ENCODE measurements around the gene MORF4L1. TPM values are rescaled to one million over a fixed set of nuclear protein-coding genes. Genes with fewer than 3 reads are reported as not detected.

The MORF4L1 gene
- total and polyA plus RNA-seq, 2 experiments from 2014 or later: 520 to 571 TPM

GRCh38 chr15:78889000-78889399 is 16.3 kb downstream of the MORF4L1 start:
- peaks cover 86% of the 10 kb centered on the region for H3K36me3 ChIP-seq (ENCODE audit: insufficient read depth)
- H3F3A ChIP-seq (replicated peaks; ENCODE audit: low read depth): peaks cover 8% of the 10 kb centered on the region; the same call in 1 of the 2 replicates
- no peak overlapping the region for H3K27ac ChIP-seq (ENCODE audit: low read depth)
- peaks cover 100% of the 10 kb centered on the region for H3K79me2 ChIP-seq (replicated peaks; ENCODE audit: insufficient read depth)
- no peak overlapping the region for H2AFZ ChIP-seq
- no peaks in the 10 kb centered on the region for H3K27me3 ChIP-seq (ENCODE audit: insufficient read depth)
- no peak overlapping the region for H3K4me3 Mint-ChIP-seq
- TF ChIP-seq ZNF331 (CRISPR knock-in tag; IDR thresholded peaks at IDR 0.05; ENCODE audit: low read depth) (no peak), EZH2 (IDR thresholded peaks at IDR 0.05; ENCODE audit: low read depth, unreplicated experiment) (no peak), ZNF114 (CRISPR knock-in tag; IDR thresholded peaks at IDR 0.05) (no peak), NANOG (IDR thresholded peaks at IDR 0.05; ENCODE audit: borderline replicate concordance) (no peak), JUNB (IDR thresholded peaks at IDR 0.05; ENCODE audit: unreplicated experiment) (no peak), CREB1 (CRISPR knock-in tag; IDR thresholded peaks at IDR 0.05; ENCODE audit: low read depth) (no peak), EZH2phosphoT487 (IDR thresholded peaks at IDR 0.05; ENCODE audit: unreplicated experiment) (no peak), ETS1 (IDR thresholded peaks at IDR 0.05) (no peak), CTCF (conservative IDR thresholded peaks at IDR 0.05; ENCODE audit: low read depth in 2 of 2) (no peak), STAT1 (IDR thresholded peaks at IDR 0.05; ENCODE audit: unreplicated experiment) (no peak), POLR2AphosphoS5 (IDR thresholded peaks at IDR 0.05; ENCODE audit: low read depth) (no peak)
- TF ChIP-seq, protein P1, sequence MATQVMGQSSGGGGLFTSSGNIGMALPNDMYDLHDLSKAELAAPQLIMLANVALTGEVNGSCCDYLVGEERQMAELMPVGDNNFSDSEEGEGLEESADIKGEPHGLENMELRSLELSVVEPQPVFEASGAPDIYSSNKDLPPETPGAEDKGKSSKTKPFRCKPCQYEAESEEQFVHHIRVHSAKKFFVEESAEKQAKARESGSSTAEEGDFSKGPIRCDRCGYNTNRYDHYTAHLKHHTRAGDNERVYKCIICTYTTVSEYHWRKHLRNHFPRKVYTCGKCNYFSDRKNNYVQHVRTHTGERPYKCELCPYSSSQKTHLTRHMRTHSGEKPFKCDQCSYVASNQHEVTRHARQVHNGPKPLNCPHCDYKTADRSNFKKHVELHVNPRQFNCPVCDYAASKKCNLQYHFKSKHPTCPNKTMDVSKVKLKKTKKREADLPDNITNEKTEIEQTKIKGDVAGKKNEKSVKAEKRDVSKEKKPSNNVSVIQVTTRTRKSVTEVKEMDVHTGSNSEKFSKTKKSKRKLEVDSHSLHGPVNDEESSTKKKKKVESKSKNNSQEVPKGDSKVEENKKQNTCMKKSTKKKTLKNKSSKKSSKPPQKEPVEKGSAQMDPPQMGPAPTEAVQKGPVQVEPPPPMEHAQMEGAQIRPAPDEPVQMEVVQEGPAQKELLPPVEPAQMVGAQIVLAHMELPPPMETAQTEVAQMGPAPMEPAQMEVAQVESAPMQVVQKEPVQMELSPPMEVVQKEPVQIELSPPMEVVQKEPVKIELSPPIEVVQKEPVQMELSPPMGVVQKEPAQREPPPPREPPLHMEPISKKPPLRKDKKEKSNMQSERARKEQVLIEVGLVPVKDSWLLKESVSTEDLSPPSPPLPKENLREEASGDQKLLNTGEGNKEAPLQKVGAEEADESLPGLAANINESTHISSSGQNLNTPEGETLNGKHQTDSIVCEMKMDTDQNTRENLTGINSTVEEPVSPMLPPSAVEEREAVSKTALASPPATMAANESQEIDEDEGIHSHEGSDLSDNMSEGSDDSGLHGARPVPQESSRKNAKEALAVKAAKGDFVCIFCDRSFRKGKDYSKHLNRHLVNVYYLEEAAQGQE (IDR thresholded peaks at IDR 0.05; ENCODE audit: unreplicated experiment): no peak
- TF ChIP-seq, protein P2, sequence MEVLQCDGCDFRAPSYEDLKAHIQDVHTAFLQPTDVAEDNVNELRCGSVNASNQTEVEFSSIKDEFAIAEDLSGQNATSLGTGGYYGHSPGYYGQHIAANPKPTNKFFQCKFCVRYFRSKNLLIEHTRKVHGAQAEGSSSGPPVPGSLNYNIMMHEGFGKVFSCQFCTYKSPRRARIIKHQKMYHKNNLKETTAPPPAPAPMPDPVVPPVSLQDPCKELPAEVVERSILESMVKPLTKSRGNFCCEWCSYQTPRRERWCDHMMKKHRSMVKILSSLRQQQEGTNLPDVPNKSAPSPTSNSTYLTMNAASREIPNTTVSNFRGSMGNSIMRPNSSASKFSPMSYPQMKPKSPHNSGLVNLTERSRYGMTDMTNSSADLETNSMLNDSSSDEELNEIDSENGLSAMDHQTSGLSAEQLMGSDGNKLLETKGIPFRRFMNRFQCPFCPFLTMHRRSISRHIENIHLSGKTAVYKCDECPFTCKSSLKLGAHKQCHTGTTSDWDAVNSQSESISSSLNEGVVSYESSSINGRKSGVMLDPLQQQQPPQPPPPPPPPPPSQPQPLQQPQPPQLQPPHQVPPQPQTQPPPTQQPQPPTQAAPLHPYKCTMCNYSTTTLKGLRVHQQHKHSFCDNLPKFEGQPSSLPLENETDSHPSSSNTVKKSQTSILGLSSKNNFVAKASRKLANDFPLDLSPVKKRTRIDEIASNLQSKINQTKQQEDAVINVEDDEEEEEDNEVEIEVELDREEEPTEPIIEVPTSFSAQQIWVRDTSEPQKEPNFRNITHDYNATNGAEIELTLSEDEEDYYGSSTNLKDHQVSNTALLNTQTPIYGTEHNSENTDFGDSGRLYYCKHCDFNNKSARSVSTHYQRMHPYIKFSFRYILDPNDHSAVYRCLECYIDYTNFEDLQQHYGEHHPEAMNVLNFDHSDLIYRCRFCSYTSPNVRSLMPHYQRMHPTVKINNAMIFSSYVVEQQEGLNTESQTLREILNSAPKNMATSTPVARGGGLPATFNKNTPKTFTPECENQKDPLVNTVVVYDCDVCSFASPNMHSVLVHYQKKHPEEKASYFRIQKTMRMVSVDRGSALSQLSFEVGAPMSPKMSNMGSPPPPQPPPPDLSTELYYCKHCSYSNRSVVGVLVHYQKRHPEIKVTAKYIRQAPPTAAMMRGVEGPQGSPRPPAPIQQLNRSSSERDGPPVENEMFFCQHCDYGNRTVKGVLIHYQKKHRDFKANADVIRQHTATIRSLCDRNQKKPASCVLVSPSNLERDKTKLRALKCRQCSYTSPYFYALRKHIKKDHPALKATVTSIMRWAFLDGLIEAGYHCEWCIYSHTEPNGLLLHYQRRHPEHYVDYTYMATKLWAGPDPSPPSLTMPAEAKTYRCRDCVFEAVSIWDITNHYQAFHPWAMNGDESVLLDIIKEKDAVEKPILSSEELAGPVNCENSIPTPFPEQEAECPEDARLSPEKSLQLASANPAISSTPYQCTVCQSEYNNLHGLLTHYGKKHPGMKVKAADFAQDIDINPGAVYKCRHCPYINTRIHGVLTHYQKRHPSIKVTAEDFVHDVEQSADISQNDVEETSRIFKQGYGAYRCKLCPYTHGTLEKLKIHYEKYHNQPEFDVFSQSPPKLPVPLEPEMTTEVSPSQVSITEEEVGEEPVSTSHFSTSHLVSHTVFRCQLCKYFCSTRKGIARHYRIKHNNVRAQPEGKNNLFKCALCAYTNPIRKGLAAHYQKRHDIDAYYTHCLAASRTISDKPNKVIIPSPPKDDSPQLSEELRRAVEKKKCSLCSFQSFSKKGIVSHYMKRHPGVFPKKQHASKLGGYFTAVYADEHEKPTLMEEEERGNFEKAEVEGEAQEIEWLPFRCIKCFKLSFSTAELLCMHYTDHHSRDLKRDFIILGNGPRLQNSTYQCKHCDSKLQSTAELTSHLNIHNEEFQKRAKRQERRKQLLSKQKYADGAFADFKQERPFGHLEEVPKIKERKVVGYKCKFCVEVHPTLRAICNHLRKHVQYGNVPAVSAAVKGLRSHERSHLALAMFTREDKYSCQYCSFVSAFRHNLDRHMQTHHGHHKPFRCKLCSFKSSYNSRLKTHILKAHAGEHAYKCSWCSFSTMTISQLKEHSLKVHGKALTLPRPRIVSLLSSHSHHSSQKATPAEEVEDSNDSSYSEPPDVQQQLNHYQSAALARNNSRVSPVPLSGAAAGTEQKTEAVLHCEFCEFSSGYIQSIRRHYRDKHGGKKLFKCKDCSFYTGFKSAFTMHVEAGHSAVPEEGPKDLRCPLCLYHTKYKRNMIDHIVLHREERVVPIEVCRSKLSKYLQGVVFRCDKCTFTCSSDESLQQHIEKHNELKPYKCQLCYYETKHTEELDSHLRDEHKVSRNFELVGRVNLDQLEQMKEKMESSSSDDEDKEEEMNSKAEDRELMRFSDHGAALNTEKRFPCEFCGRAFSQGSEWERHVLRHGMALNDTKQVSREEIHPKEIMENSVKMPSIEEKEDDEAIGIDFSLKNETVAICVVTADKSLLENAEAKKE (CRISPR knock-in tag; IDR thresholded peaks at IDR 0.05): no peak
- H4K20me1 ChIP-seq (replicated peaks; ENCODE audit: insufficient read depth): peaks cover 57% of the 10 kb centered on the region
- H3K4me3 ChIP-seq: no peak overlapping the region
- H3K27me3 Mint-ChIP-seq (ENCODE audit: insufficient read depth, low read depth, poor library complexity): peaks cover 4% of the 10 kb centered on the region
- H3K9me2 ChIP-seq (ENCODE audit: insufficient read depth): no peaks in the 10 kb centered on the region
- H3K4me2 ChIP-seq: no peak overlapping the region
- no peaks in the 10 kb centered on the region for H3K4me1 ChIP-seq (ENCODE audit: insufficient read depth)
- H3K4me1 Mint-ChIP-seq: no peaks in the 10 kb centered on the region; the same call in 1 of the 3 replicates
- H3K9me3 Mint-ChIP-seq: no peaks in the 10 kb centered on the region
- peaks cover 100% of the 10 kb centered on the region for H3K36me3 Mint-ChIP-seq (ENCODE audit: low read depth)
- no peak overlapping the region for H3K27ac Mint-ChIP-seq
- DNase-seq (ENCODE audit: low spot score) (no peak), ATAC-seq (no peak)

Data from GM23338 (cell line).